Caco-2 (cell line): ENCODE results near the gene RNLS. TPM values are rescaled to one million over a fixed set of nuclear protein-coding genes. Genes with fewer than 3 reads are reported as not detected.

Experiments used
- BruUV-seq: library from RNA; stranded (reverse); fragments of 400-500 nt; replicated peaks from 2 replicates; lab custom pipeline; 2021; lab: Mats Ljungman, UMichigan
- CTCF ChIA-PET: fragments of 300-600 bp; sonication (Branson Sonifier 250); formaldehyde crosslinking; loops from one replicate; lab custom pipeline; 2022; ENCODE audit warnings: antibody characterized with exemption; lab: Charles Lee
- POLR2A ChIA-PET: fragments of 300-600 bp; sonication (Branson Sonifier 250); formaldehyde crosslinking; loops from one replicate; lab custom pipeline; 2022; ENCODE audit warnings: antibody characterized with exemption; lab: Charles Lee
- DNase-seq, 2 experiments: peaks; one replicate each; pipeline versions ENCODE4 v3.0.0 to v3.0.0-alpha.2; 2020 to 2022
- H3K27me3 ChIP-seq: replicated peaks from 2 replicates; pipeline ENCODE4 v1.6.0; 2011; ENCODE audit warnings: low read length; ENCODE audit not compliant: control insufficient read depth, insufficient read depth
- H3K36me3 ChIP-seq: 2 replicates; pipeline ENCODE4 v1.5.1; 2011; ENCODE audit warnings: low read length; ENCODE audit not compliant: control insufficient read depth, insufficient read depth
- H3K4me1 ChIP-seq: fragments of 250-450 bp; sonication (Bioruptor Pico); 2 replicates; pipeline ENCODE4 v1.5.1; 2020; ENCODE audit warnings: mild to moderate bottlenecking
- H3K4me3 ChIP-seq: 2 replicates; pipeline ENCODE4 v1.5.1; 2011; ENCODE audit warnings: low read depth, mild to moderate bottlenecking, control low read depth, low read length
- H3K9me3 ChIP-seq: fragments of 250-450 bp; sonication (Bioruptor Pico); 2 replicates; pipeline ENCODE4 v1.5.1; 2020; ENCODE audit warnings: mild to moderate bottlenecking, moderate library complexity
- H3K27ac Mint-ChIP-seq: one replicate; pipeline ENCODE4 v1.8.0; 2022; ENCODE audit warnings: mixed read lengths; ENCODE audit not compliant: unreplicated experiment
- H3K27me3 Mint-ChIP-seq: one replicate; pipeline ENCODE4 v1.8.0; 2022; ENCODE audit warnings: mixed read lengths; ENCODE audit not compliant: insufficient read depth, unreplicated experiment
- H3K36me3 Mint-ChIP-seq: one replicate; pipeline ENCODE4 v1.8.0; 2022; ENCODE audit warnings: mild to moderate bottlenecking, mixed read lengths; ENCODE audit not compliant: insufficient read depth, unreplicated experiment
- H3K4me1 Mint-ChIP-seq: one replicate; pipeline ENCODE4 v1.8.0; 2022; ENCODE audit warnings: low read depth, mixed read lengths; ENCODE audit not compliant: unreplicated experiment
- H3K4me3 Mint-ChIP-seq: one replicate; pipeline ENCODE4 v1.8.0; 2022; ENCODE audit warnings: mild to moderate bottlenecking, moderate library complexity, mixed read lengths; ENCODE audit not compliant: unreplicated experiment
- H3K9me3 Mint-ChIP-seq: one replicate; pipeline ENCODE4 v1.8.0; 2022; ENCODE audit warnings: mixed read lengths; ENCODE audit not compliant: unreplicated experiment
- CTCF ChIP-seq, 2 experiments: fragments of 200-600 bp in 1 of 2; IDR thresholded peaks; 1 replicate in 1 of 2; 2 replicates in 1 of 2; pipeline versions ENCODE4 v1.5.1 to v1.8.0; 2011 to 2022; ENCODE audit warnings: antibody characterized with exemption in 1 of 2, control low read depth in 1 of 2, inconsistent platforms in 1 of 2, low read depth in 1 of 2, low read length in 1 of 2, mild to moderate bottlenecking in 1 of 2, moderate library complexity in 1 of 2; ENCODE audit not compliant: insufficient read depth in 1 of 2, severe bottlenecking in 1 of 2, unreplicated experiment in 1 of 2
- intact Hi-C: fragments of 100-400 bp; cut with micrococcal nuclease; formaldehyde crosslinking; loops from one replicate; pipeline ENCODE4 v1.10.0; 2022; ENCODE audit not compliant: unreplicated experiment
- total RNA-seq: library from RNA; stranded (reverse); gene quantifications from 2 replicates; pipeline ENCODE4 v1.2.3, GENCODE V29; 2022

The RNLS gene
- total RNA-seq, 1 experiment from 2014 or later = 5.7 TPM

GRCh38 chr10:88482220-88482619 lies 100.9 kb downstream of the RNLS start:
- CTCF ChIA-PET = no interaction called here
- no TSS peak for BruUV-seq
- Mint-ChIP-seq H3K4me3 (no peak overlapping the region), H3K9me3 (no peaks in the 10 kb centered on the region), H3K4me1 (no peaks in the 10 kb centered on the region), H3K27ac (no peak overlapping the region), H3K27me3 (peaks cover 7% of the 10 kb centered on the region), H3K36me3 (no peaks in the 10 kb centered on the region)
- Histone ChIP-seq H3K4me1 (no peaks in the 10 kb centered on the region), H3K27me3 (no peaks in the 10 kb centered on the region), H3K36me3 (no peaks in the 10 kb centered on the region), H3K9me3 (no peaks in the 10 kb centered on the region), H3K4me3 (no peak overlapping the region)
- TF ChIP-seq CTCF (IDR thresholded peaks at IDR 0.05; ENCODE audit: insufficient read depth in 1 of 2, low read depth in 1 of 2, low read length in 1 of 2, severe bottlenecking in 1 of 2, unreplicated experiment in 1 of 2) = no peak
- POLR2A ChIA-PET = no interaction called here
- intact Hi-C loops = no loop called here
- DNase-seq = no peak

- Mint-ChIP-seq H3K36me3 (no peaks in the 10 kb centered on the region), H3K4me3 (no peak overlapping the region), H3K27me3 (peaks cover 4% of the 10 kb centered on the region), H3K9me3 (no peaks in the 10 kb centered on the region), H3K4me1 (no peaks in the 10 kb centered on the region), H3K27ac (no peak overlapping the region)
- Histone ChIP-seq H3K4me3 (no peak overlapping the region), H3K27me3 (no peaks in the 10 kb centered on the region), H3K9me3 (no peaks in the 10 kb centered on the region), H3K36me3 (no peaks in the 10 kb centered on the region), H3K4me1 (no peaks in the 10 kb centered on the region)
- ChIA-PET CTCF (no interaction called here), POLR2A (no interaction called here)
- no TSS peak for BruUV-seq
- intact Hi-C loops = no loop called here
- DNase-seq = no peak
- no peak for TF ChIP-seq CTCF (IDR thresholded peaks at IDR 0.05; ENCODE audit: insufficient read depth in 1 of 2, low read depth in 1 of 2, low read length in 1 of 2, severe bottlenecking in 1 of 2, unreplicated experiment in 1 of 2)
Measured at GRCh38 chr10:88478256-88478655, 104.9 kb downstream of the RNLS start.

GRCh38 chr10:88477343-88478085 lies 105.6 kb downstream of the RNLS start:
- Histone ChIP-seq H3K36me3 (no peaks in the 10 kb centered on the region), H3K4me3 (no peak overlapping the region), H3K4me1 (no peaks in the 10 kb centered on the region), H3K27me3 (no peaks in the 10 kb centered on the region), H3K9me3 (no peaks in the 10 kb centered on the region)
- intact Hi-C loops = no loop called here
- POLR2A ChIA-PET = no interaction called here
- CTCF ChIA-PET = no interaction called here
- Mint-ChIP-seq H3K27me3 (peaks cover 4% of the 10 kb centered on the region), H3K4me3 (no peak overlapping the region), H3K4me1 (no peaks in the 10 kb centered on the region), H3K9me3 (no peaks in the 10 kb centered on the region), H3K36me3 (no peaks in the 10 kb centered on the region), H3K27ac (no peak overlapping the region)
- no TSS peak for BruUV-seq
- no peak for DNase-seq
- TF ChIP-seq CTCF (IDR thresholded peaks at IDR 0.05; ENCODE audit: insufficient read depth in 1 of 2, low read depth in 1 of 2, low read length in 1 of 2, severe bottlenecking in 1 of 2, unreplicated experiment in 1 of 2) = no peak
